Fibroblast of skin of left quadriceps (primary cell): Measurements from ENCODE around the gene ANKHD1.

Source experiments
- DNase-seq, 2 experiments: peaks; one replicate each; pipeline ENCODE4 v3.0.0-alpha.2; 2013; ENCODE audit warnings: low read depth in 2 of 2

The ANKHD1 gene

GRCh38 chr5:140371356-140372151 is 30.1 kb upstream of the ANKHD1 start:
- no peak for DNase-seq

DNA sequence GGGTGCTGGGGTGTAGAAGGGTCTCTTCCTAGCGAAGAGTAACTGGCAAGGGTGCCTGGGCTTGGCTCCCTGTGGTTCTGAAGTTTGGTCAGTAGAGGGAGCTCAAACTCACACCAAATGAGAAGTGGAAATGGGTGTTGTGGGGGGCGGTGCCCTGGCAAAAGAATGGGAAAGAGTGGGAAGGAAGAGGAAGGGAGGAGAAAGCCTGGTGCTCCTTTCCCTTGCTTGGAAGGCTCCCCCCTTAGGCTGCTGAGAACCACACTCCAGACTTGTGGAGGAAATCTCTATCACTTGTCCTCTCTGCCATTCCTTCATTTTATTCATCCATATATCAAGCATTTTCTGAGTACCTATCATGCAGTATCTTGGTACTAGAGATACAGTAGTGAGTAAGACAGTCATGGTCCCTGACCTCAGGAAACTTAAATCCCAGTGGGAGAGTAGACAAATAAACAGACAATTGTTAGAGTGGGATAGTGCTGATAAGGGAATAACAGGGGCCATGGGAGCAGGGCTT is 28.6 kb upstream of the ANKHD1 start:
- DNase-seq = peak; percentile 48 to 58

DNA sequence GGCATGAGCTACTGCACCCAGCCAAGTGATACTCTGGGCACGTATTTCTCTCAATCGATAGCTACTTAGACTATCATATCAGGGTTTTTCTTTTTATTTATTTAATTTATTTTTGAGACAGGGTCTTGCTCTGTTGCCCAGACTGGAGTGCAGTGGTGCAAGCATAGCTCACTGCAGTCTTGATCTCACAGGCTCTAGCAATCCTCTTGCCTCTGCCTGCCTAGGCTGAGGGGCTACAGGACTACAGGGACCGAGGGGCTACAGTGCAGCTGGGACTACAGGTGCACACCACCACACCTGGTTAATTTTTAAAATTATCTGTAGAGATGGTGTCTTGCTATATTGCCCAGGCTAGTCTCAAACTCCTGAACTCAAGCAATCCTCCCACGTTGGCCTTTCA is 20.3 kb upstream of the ANKHD1 start:
- no peak for DNase-seq

DNA sequence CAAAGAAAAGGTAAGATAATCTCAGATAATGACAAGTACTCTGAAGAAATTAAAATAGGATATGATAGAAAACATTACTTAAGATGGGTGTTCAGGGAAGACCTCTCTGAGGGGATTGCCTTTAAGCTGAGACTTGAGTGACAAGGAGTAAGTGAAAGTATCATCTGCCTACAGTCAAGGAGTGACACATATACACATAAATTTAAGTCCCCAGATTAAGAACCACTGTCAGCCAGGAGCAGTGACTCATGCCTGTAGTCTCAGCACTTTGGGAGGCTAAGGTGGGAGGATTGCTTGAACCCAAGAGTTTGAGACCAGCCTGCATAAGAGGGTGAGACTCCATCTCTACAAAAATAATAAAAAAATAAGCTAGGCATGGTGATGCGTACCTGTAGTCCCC is 19.7 kb upstream of the ANKHD1 start:
- DNase-seq = no peak

GRCh38 chr5:140382866-140383265 is 18.8 kb upstream of the ANKHD1 start:
- DNase-seq = no peak

DNA sequence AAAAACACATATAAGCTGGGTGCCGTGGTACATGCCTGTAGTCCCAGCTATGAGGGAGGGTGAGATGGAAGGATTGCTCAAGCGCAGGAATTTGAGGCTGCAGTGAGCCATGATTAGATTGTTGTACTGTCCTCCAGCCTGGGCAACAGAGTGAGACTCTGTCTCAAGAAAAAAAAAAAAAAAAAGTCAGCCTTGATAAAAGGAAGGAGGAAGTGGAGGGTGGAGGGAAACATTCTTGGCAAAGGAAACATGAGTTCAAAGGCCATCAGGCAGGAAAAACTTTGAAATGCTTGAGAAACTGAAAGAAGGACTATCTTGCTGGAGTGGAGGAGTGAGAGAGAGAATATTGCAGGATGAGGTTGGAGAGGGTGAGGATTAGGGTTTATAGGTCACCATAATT is 18.3 kb upstream of the ANKHD1 start:
- DNase-seq = no peak

DNA sequence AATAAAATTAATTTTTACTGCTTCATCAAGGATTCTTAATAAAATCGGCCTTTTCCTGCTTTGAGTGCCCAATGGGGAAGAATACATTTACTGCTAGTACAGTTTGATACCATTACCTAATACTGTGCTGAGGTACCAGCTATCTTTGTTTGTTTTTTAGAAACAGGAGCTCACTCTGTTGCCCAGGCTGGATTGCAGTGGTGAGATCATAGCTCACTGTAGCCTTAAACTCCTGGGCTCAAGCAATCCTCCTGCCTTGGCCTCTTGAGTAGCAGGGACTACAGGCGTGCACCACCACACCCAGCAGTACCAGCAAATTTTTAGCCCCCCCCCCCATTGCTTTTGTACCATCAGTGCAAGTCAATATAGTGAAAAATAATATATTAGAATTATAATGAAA is 13.6 kb upstream of the ANKHD1 start:
- no peak for DNase-seq

- DNase-seq = no peak
These were observed 10.3 kb upstream of the ANKHD1 start for GRCh38 chr5:140391312-140391711.

GRCh38 chr5:140391732-140392131 is 9.9 kb upstream of the ANKHD1 start:
- DNase-seq = no peak

DNA sequence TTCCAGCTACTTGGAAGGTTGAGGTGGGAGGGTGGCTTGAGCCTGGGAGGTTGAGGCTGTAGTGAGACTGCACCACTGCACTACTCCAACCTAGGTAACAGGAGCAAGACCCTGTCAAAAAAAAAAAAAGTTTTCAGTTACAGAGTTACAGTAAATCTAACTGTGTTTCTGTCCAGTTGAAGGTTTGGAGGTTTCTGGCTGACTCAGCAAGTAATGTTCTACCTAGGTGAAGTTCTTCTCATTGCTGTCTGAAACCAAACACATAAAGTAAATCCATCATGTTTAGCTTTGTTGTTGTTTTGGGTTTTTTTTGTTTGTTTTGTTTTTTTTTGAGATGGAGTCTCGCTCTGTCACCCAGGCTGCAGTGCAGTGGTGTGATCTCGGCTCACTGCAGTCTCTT is 7.9 kb upstream of the ANKHD1 start:
- no peak for DNase-seq

- no peak for DNase-seq
These were observed 3.2 kb upstream of the ANKHD1 start for GRCh38 chr5:140398379-140398811.

GRCh38 chr5:140399979-140400729 is 1.5 kb upstream of the ANKHD1 start:
- DNase-seq = no peak

- DNase-seq = peak; percentile 91 to 95
These were observed 787 bp upstream of the ANKHD1 start for GRCh38 chr5:140400730-140401361.

GRCh38 chr5:140402258-140403074 is 833 bp downstream of the ANKHD1 start:
- DNase-seq = peak in 1 of 2 experiments; percentile 15

DNA sequence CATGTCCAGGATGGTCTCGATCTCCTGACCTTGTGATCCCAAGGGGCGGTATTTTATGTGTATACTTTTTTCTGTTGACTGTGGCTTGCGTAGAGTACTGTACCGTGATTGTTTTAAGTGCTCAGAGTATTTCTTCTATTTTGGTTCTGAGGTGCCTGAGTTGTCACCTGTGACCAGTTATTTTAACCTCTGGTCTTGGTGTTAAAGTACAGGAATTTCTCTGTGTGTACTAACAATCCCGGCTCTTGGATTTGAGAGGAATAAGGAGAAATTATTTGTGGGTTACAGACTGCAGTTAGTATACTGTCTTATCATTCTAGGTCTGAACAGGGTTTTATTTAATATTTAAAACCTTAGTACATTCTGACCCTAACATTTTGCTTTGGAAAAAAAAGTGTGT is 2.0 kb downstream of the ANKHD1 start:
- DNase-seq = no peak

DNA sequence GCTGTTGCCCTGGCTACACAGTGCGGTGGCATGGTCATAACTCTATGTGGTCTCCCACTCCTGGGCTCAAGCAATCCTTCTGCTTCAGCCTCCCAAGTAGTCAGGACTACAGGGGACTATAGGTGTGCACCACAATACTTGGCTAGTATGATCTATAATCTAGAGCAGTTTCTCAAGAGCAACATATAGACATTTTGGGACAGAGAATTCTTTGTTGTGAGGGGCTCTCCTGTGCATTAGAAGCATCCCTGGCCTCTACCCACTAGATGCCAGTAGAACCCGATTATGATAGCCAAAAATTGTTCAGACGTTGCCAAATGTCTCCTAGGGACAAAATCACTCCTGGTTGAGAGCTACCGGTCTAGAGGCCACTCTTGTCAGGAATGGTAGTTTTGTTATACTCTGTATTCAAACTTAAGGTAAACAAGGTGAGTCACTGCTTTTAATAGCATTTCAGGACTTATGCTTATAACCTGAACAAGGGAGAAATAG is 7.2 kb downstream of the ANKHD1 start:
- DNase-seq = no peak

DNA sequence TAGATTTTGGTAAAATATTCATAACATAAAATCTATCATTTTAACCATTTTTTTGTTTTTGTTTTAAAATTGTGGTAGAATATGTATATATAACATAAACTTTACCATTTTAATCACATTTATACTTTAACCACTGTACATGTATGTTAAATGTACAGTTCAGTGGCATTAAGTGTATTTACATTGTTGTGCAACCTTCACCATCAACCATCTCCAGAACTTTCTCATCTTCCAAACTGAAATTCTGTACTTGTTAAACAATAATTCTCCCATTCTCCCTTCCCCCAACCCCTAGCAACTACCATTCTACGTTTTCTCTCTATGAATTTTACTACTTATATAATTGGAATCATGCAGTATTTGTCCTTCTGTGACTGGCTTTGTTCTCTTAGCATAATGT is 11.6 kb downstream of the ANKHD1 start:
- no peak for DNase-seq

DNA sequence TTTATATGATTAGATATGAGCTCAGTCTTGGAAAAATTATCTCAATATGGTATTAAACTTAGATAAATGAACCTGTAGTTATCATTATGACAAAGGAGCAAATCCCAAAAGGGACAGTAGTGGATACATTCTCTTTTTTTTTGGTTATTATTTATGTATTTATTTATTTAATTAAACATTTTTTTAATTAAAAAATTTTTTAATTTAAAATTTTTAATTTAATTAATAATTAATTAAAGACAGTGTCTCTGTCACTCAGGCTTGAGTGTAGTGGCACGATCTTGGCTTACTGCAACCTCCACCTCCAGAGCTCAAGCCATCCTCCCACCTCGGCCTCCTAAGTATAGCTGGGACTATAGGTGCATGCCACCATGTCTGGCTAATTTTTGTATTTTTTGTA is 15.6 kb downstream of the ANKHD1 start:
- DNase-seq = no peak

DNA sequence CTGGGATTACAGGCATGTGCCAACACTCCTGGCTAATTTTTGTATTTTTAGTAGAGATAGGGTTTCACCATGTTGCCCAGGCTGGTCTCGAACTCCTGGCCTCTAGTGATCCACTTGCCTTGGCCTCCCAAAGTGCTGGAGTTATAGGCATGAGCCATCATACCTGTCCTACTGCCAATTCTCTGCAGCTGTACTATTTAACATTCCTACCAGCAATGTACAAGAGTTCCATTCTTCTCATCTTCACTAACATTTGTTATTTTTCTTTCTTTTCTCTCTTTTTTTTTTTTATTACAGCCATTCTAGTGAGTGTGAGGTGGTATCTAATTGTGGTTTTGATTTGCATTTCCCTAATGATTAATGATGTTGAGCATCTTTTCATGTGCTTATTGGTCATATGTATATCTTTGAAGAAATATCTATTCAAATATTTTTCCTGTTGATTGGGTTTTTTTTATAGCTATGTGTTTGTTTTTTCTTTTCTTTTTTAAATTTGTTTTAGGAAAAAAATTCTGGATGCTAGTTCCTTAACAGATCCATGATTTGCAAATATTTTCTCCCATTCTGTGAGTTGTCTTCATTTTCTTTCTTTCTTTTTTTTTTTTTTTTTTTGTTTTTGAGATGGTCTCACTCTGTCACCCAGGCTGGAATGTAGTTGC is 17.4 kb downstream of the ANKHD1 start:
- no peak for DNase-seq

GRCh38 chr5:140420226-140420570 is 18.6 kb downstream of the ANKHD1 start:
- DNase-seq = no peak
